ENCODE results near the gene KANSL1. TPM values are rescaled to one million over a fixed set of nuclear protein-coding genes. Genes with fewer than 3 reads are reported as not detected.
A peak's percentile ranks its signal among the peaks of the same experiment; 100 is the strongest.
"Not testable (repeated sequence)": the region's sequence is repeated elsewhere in the genome, so short reads cannot be mapped to it uniquely, and the experiment has no call there.

The KANSL1 gene
- total RNA-seq, 1 donor from 2014 or later = 94.5 TPM

DNA sequence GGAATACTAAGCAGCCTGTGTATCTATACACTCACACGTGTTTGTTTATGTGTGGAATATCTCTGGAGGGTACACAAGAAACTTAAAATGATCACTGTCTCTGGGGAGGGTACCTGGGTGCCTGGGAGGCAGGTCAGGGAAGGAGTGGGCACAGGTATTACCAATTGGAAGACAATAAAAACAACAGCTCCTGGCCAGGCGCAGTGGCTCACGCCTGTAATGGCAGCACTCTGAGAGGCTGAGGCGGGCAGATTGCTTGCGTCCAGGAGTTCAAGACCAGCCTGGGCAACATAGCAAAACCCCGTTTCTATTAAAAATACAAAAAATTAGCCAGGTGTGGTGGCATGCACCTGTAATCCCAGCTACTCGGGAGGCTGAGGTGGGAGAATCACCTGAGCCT is 169.9 kb downstream of the KANSL1 start:
- not testable (repeated sequence) for H3K27me3 ChIP-seq (ENCODE audit: control insufficient read depth in 3 of 3, insufficient read depth in 3 of 3, low read length in 3 of 3); H3K4me3 ChIP-seq (ENCODE audit: low read length in 3 of 3); H3K9me3 ChIP-seq (ENCODE audit: control insufficient read depth in 3 of 3, low read length in 3 of 3); H3K27ac ChIP-seq (ENCODE audit: low read depth, low read length); H3K9ac ChIP-seq (ENCODE audit: low read depth in 1 of 3, low read length in 3 of 3)
- H3K4me1 ChIP-seq (ENCODE audit: control insufficient read depth in 3 of 3, insufficient read depth in 3 of 3, low read length in 3 of 3) = peaks cover 13 to 17% (median 16%) of the 10 kb centered on the region in 3 donors
- H3K36me3 ChIP-seq (ENCODE audit: control insufficient read depth in 3 of 3, insufficient read depth in 3 of 3, low read length in 3 of 3) = peaks cover 17 to 32% (median 26%) of the 10 kb centered on the region in 3 donors

DNA sequence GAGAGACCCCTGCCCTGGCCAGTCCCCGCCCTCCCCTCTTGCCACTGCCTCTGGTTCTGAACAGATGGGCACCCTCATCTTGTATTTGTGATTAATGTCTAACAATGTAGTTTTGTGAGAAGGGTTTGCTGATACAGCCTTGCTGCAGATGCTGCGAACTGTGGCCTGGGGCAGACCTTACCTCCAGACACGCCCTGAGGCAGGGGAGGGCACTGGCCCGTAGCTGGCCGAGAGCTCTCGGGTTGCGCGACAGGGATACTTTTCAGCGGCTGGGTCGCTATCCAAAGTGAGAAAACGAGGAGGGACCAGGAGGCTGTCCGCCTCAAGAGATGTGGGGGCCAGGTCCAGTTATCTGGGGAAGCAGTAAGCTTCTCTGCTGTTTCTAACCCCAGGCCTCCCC is 172.2 kb downstream of the KANSL1 start:
- no peak overlapping the region for H3K27ac ChIP-seq (ENCODE audit: low read depth, low read length)
- H3K27me3 ChIP-seq (ENCODE audit: control insufficient read depth in 3 of 3, insufficient read depth in 3 of 3, low read length in 3 of 3) = no peaks in the 10 kb centered on the region
- H3K4me3 ChIP-seq (ENCODE audit: low read length in 3 of 3) = no peak overlapping the region
- peaks cover 18 to 26% (median 24%) of the 10 kb centered on the region in 3 donors for H3K36me3 ChIP-seq (ENCODE audit: control insufficient read depth in 3 of 3, insufficient read depth in 3 of 3, low read length in 3 of 3)
- no peaks in the 10 kb centered on the region for H3K9me3 ChIP-seq (ENCODE audit: control insufficient read depth in 3 of 3, low read length in 3 of 3)
- H3K9ac ChIP-seq (ENCODE audit: low read depth in 1 of 3, low read length in 3 of 3) = no peak overlapping the region
- H3K4me1 ChIP-seq (ENCODE audit: control insufficient read depth in 3 of 3, insufficient read depth in 3 of 3, low read length in 3 of 3) = peaks cover 0 to 5% (median 3%) of the 10 kb centered on the region in 3 donors

DNA sequence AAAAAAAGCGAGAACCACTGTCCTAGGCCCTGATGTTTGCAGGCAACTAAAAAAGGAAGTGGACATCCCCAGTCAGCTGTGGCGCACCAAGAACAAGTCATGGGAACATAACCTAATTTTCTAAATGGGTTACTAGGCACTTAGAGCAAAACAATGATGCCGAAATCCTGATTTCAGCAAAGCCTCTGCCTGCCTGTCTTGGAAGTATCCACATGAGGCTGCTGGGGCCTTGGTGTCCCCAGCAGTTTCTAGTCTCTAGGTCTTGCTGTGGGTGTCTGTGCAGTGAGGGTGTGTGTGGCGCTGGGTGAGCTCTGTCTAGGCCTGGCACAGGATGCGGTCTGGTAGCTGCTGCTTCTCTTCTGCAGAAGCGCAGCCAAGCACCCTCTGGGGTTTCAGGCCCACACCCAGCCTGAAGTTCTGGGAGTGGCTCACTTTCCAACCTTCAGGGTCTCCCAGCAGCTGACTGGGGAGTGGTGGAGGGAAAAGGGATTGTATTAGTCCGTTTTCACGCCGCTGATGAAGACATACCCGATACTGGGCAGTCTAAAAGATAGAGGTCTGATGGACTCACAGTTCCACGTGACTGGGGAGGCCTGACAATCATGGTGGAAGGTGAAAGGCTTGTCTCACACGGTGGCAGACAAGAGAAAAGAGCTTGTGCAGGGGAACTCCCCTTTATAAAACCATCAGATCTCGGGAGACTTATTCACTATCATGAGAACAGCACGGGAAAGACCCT is 173.0 kb downstream of the KANSL1 start:
- H3K9ac ChIP-seq (ENCODE audit: low read depth in 1 of 3, low read length in 3 of 3) = no peak overlapping the region
- no peak overlapping the region for H3K4me3 ChIP-seq (ENCODE audit: low read length in 3 of 3)
- peak overlapping the region; percentile 30 for H3K27ac ChIP-seq (ENCODE audit: low read depth, low read length)
- H3K4me1 ChIP-seq (ENCODE audit: control insufficient read depth in 3 of 3, insufficient read depth in 3 of 3, low read length in 3 of 3) = peaks cover 0 to 3% (median 0%) of the 10 kb centered on the region in 3 donors
- H3K9me3 ChIP-seq (ENCODE audit: control insufficient read depth in 3 of 3, low read length in 3 of 3) = no peaks in the 10 kb centered on the region
- no peaks in the 10 kb centered on the region for H3K27me3 ChIP-seq (ENCODE audit: control insufficient read depth in 3 of 3, insufficient read depth in 3 of 3, low read length in 3 of 3)
- peaks cover 18 to 22% (median 20%) of the 10 kb centered on the region in 3 donors for H3K36me3 ChIP-seq (ENCODE audit: control insufficient read depth in 3 of 3, insufficient read depth in 3 of 3, low read length in 3 of 3)

DNA sequence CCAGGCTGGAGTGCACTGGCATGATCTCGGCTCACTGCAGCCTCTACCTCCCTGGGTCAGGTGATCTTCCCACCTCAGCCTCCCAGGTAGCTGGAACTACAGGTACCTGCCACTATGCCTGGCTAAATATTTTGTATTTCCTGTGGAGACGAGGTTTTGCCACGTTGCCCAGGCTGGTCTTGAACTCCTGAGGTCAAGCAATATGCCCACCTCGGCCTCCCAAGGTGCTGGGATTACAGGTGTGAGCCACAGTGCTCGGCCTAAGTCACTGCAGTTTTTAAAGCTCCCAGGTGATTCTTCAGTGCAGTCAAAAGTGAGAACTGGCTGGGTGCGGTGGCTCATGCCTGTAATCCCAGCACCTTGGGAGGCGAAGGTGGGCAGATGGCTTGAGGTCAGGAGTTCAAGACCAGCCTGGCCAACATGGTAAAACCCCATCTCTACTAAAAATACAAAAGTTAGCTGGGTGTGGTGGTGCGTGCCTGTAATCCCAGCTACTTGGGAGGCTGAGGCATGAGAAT is 173.8 kb downstream of the KANSL1 start:
- not testable (repeated sequence) for H3K27ac ChIP-seq (ENCODE audit: low read depth, low read length); H3K4me3 ChIP-seq (ENCODE audit: low read length in 3 of 3); H3K4me1 ChIP-seq (ENCODE audit: control insufficient read depth in 3 of 3, insufficient read depth in 3 of 3, low read length in 3 of 3); H3K9me3 ChIP-seq (ENCODE audit: control insufficient read depth in 3 of 3, low read length in 3 of 3); H3K27me3 ChIP-seq (ENCODE audit: control insufficient read depth in 3 of 3, insufficient read depth in 3 of 3, low read length in 3 of 3); H3K9ac ChIP-seq (ENCODE audit: low read depth in 1 of 3, low read length in 3 of 3)
- peaks cover 18 to 20% (median 20%) of the 10 kb centered on the region in 3 donors for H3K36me3 ChIP-seq (ENCODE audit: control insufficient read depth in 3 of 3, insufficient read depth in 3 of 3, low read length in 3 of 3)

DNA sequence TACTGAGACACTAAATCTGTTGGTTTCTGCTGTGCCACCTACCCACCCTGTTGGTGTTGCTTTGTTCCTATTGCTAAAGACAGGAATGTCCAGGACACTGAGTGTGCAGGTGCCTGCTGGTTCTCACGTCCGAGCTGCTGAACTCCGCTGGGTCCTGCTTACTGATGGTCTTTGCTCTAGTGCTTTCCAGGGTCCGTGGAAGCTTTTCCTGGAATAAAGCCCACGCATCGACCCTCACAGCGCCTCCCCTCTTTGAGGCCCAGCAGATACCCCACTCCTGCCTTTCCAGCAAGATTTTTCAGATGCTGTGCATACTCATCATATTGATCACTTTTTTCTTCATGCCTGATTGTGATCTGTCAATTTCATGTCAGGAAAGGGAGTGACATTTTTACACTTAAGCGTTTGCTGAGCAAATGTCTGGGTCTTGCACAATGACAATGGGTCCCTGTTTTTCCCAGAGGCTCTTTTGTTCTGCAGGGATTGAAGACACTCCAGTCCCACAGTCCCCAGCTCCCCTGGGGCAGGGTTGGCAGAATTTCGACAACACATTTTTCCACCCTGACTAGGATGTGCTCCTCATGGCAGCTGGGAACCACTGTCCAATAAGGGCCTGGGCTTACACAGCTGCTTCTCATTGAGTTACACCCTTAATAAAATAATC is 179.6 kb downstream of the KANSL1 start:
- Histone ChIP-seq H3K4me3 (ENCODE audit: low read length in 3 of 3) (no peak overlapping the region), H3K27me3 (ENCODE audit: control insufficient read depth in 3 of 3, insufficient read depth in 3 of 3, low read length in 3 of 3) (no peaks in the 10 kb centered on the region), H3K9me3 (ENCODE audit: control insufficient read depth in 3 of 3, low read length in 3 of 3) (no peaks in the 10 kb centered on the region), H3K27ac (ENCODE audit: low read depth, low read length) (no peak overlapping the region), H3K36me3 (ENCODE audit: control insufficient read depth in 3 of 3, insufficient read depth in 3 of 3, low read length in 3 of 3) (peaks cover 8 to 11% (median 11%) of the 10 kb centered on the region in 3 donors), H3K4me1 (ENCODE audit: control insufficient read depth in 3 of 3, insufficient read depth in 3 of 3, low read length in 3 of 3) (peaks cover 0 to 3% (median 2%) of the 10 kb centered on the region in 3 donors), H3K9ac (ENCODE audit: low read depth in 1 of 3, low read length in 3 of 3) (no peak overlapping the region)

DNA sequence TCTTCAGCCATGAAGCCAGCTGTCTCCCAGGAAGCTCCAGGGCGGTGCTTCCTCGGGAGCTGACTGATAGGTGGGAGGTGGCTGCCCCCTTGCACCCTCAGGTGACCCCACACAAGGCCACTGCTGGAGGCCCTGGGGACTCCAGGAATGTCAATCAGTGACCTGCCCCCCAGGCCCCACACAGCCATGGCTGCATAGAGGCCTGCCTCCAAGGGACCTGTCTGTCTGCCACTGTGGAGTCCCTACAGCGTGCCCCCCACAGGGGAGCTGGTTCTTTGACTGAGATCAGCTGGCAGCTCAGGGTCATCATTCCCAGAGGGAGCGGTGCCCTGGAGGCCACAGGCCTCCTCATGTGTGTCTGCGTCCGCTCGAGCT is 180.1 kb downstream of the KANSL1 start:
- H3K9ac ChIP-seq (ENCODE audit: low read depth in 1 of 3, low read length in 3 of 3) = no peak overlapping the region
- no peaks in the 10 kb centered on the region for H3K27me3 ChIP-seq (ENCODE audit: control insufficient read depth in 3 of 3, insufficient read depth in 3 of 3, low read length in 3 of 3)
- peaks cover under 1 to 3% (median 2%) of the 10 kb centered on the region in 3 donors for H3K4me1 ChIP-seq (ENCODE audit: control insufficient read depth in 3 of 3, insufficient read depth in 3 of 3, low read length in 3 of 3)
- H3K4me3 ChIP-seq (ENCODE audit: low read length in 3 of 3) = no peak overlapping the region
- no peaks in the 10 kb centered on the region for H3K9me3 ChIP-seq (ENCODE audit: control insufficient read depth in 3 of 3, low read length in 3 of 3)
- H3K27ac ChIP-seq (ENCODE audit: low read depth, low read length) = no peak overlapping the region
- peaks cover 5 to 7% (median 6%) of the 10 kb centered on the region in 3 donors for H3K36me3 ChIP-seq (ENCODE audit: control insufficient read depth in 3 of 3, insufficient read depth in 3 of 3, low read length in 3 of 3)

DNA sequence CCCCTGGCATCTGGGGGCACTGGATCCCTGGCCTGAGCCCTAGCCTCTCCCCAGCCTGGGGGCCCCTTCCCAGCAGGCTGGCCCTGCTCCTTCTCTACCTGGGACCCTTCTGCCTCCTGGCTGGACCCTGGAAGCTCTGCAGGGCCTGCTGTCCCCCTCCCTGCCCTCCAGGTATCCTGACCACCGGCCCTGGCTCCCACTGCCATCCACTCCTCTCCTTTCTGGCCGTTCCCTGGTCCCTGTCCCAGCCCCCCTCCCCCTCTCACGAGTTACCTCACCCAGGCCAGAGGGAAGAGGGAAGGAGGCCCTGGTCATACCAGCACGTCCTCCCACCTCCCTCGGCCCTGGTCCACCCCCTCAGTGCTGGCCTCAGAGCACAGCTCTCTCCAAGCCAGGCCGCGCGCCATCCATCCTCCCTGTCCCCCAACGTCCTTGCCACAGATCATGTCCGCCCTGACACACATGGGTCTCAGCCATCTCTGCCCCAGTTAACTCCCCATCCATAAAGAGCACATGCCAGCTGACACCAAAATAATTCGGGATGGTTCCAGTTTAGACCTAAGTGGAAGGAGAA is 180.6 kb downstream of the KANSL1 start:
- H3K9me3 ChIP-seq (ENCODE audit: control insufficient read depth in 3 of 3, low read length in 3 of 3) = no peaks in the 10 kb centered on the region
- peaks cover 5 to 7% (median 6%) of the 10 kb centered on the region in 3 donors for H3K36me3 ChIP-seq (ENCODE audit: control insufficient read depth in 3 of 3, insufficient read depth in 3 of 3, low read length in 3 of 3)
- H3K27me3 ChIP-seq (ENCODE audit: control insufficient read depth in 3 of 3, insufficient read depth in 3 of 3, low read length in 3 of 3) = no peaks in the 10 kb centered on the region
- H3K4me1 ChIP-seq (ENCODE audit: control insufficient read depth in 3 of 3, insufficient read depth in 3 of 3, low read length in 3 of 3) = peaks cover 3 to 8% (median 4%) of the 10 kb centered on the region in 3 donors
- no peak overlapping the region for H3K27ac ChIP-seq (ENCODE audit: low read depth, low read length)
- H3K9ac ChIP-seq (ENCODE audit: low read depth in 1 of 3, low read length in 3 of 3) = no peak overlapping the region
- H3K4me3 ChIP-seq (ENCODE audit: low read length in 3 of 3) = no peak overlapping the region

DNA sequence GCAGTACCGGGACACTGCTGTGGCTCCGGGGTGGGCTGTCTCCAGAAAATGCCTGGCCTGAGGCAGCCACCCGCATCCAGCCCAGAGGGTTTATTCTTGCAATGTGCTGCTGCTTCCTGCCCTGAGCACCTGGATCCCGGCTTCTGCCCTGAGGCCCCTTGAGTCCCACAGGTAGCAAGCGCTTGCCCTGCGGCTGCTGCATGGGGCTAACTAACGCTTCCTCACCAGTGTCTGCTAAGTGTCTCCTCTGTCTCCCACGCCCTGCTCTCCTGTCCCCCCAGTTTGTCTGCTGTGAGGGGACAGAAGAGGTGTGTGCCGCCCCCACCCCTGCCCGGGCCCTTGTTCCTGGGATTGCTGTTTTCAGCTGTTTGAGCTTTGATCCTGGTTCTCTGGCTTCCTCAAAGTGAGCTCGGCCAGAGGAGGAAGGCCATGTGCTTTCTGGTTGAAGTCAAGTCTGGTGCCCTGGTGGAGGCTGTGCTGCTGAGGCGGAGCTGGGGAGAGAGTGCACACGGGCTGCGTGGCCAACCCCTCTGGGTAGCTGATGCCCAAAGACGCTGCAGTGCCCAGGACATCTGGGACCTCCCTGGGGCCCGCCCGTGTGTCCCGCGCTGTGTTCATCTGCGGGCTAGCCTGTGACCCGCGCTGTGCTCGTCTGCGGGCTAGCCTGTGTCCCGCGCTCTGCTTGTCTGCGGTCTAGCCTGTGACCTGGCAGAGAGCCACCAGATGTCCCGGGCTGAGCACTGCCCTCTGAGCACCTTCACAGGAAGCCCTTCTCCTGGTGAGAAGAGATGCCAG is 181.3 kb downstream of the KANSL1 start:
- H3K4me3 ChIP-seq (ENCODE audit: low read length in 3 of 3) = no peak overlapping the region
- H3K9me3 ChIP-seq (ENCODE audit: control insufficient read depth in 3 of 3, low read length in 3 of 3) = no peaks in the 10 kb centered on the region
- no peak overlapping the region for H3K27ac ChIP-seq (ENCODE audit: low read depth, low read length)
- peaks cover 3 to 10% (median 7%) of the 10 kb centered on the region in 3 donors for H3K4me1 ChIP-seq (ENCODE audit: control insufficient read depth in 3 of 3, insufficient read depth in 3 of 3, low read length in 3 of 3)
- no peak overlapping the region for H3K9ac ChIP-seq (ENCODE audit: low read depth in 1 of 3, low read length in 3 of 3)
- H3K27me3 ChIP-seq (ENCODE audit: control insufficient read depth in 3 of 3, insufficient read depth in 3 of 3, low read length in 3 of 3) = no peaks in the 10 kb centered on the region
- peaks cover 5 to 7% (median 6%) of the 10 kb centered on the region in 3 donors for H3K36me3 ChIP-seq (ENCODE audit: control insufficient read depth in 3 of 3, insufficient read depth in 3 of 3, low read length in 3 of 3)

DNA sequence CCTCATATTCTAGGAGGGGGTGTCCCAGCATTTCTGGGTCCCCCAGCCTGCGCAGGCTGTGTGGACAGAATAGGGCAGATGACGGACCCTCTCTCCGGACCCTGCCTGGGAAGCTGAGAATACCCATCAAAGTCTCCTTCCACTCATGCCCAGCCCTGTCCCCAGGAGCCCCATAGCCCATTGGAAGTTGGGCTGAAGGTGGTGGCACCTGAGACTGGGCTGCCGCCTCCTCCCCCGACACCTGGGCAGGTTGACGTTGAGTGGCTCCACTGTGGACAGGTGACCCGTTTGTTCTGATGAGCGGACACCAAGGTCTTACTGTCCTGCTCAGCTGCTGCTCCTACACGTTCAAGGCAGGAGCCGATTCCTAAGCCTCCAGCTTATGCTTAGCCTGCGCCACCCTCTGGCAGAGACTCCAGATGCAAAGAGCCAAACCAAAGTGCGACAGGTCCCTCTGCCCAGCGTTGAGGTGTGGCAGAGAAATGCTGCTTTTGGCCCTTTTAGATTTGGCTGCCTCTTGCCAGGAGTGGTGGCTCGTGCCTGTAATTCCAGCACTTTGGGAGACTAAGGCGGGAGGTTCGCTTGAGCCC is 182.5 kb downstream of the KANSL1 start:
- H3K27me3 ChIP-seq (ENCODE audit: control insufficient read depth in 3 of 3, insufficient read depth in 3 of 3, low read length in 3 of 3) = no peaks in the 10 kb centered on the region
- H3K27ac ChIP-seq (ENCODE audit: low read depth, low read length) = no peak overlapping the region
- H3K4me1 ChIP-seq (ENCODE audit: control insufficient read depth in 3 of 3, insufficient read depth in 3 of 3, low read length in 3 of 3) = peaks cover 3 to 10% (median 7%) of the 10 kb centered on the region in 3 donors
- peaks cover 5 to 7% (median 6%) of the 10 kb centered on the region in 3 donors for H3K36me3 ChIP-seq (ENCODE audit: control insufficient read depth in 3 of 3, insufficient read depth in 3 of 3, low read length in 3 of 3)
- no peak overlapping the region for H3K4me3 ChIP-seq (ENCODE audit: low read length in 3 of 3)
- H3K9me3 ChIP-seq (ENCODE audit: control insufficient read depth in 3 of 3, low read length in 3 of 3) = no peaks in the 10 kb centered on the region
- H3K9ac ChIP-seq (ENCODE audit: low read depth in 1 of 3, low read length in 3 of 3) = no peak overlapping the region

All from skeletal muscle tissue (tissue), 4 donors.